HCT116 (cell line): ENCODE results near the gene BTBD6. TPM values are rescaled to one million over a fixed set of nuclear protein-coding genes. Genes with fewer than 3 reads are reported as not detected.
A peak's percentile ranks its signal among the peaks of the same experiment; 100 is the strongest.

ENCODE experiments used
- ATAC-seq: fragments of 200-7000 bp; cut with Tn5 transposase; 2 replicates; pipeline ENCODE4 v1.9.1; 2020; ENCODE audit warnings: mild to moderate bottlenecking, moderate library complexity
- BruUV-seq: library from RNA; stranded (reverse); fragments of 400-500 nt; replicated peaks from 2 replicates; lab custom pipeline; 2021; lab: Mats Ljungman, UMichigan
- CTCF ChIA-PET: fragments of 300-600 bp; sonication (Branson Sonifier 250); formaldehyde crosslinking; loops from one replicate; lab custom pipeline; 2021; ENCODE audit warnings: antibody characterized with exemption; lab: Charles Lee
- POLR2A ChIA-PET: fragments of 300-600, 350-600 bp; sonication (Branson Sonifier 250); formaldehyde crosslinking; loops from one replicate; lab custom pipeline; 2021; ENCODE audit warnings: antibody characterized with exemption; lab: Charles Lee
- RAD21 ChIA-PET, 2 experiments: fragments of 300-600 bp; sonication (Branson Sonifier 250); formaldehyde crosslinking; loops; one replicate each; lab custom pipeline; 2023; ENCODE audit warnings: low total read pairs in 2 of 2; ENCODE audit not compliant: uncharacterized antibody in 2 of 2, unreplicated experiment in 2 of 2, low non-redundant PET in 1 of 2; lab: Charles Lee
- DNase-seq: peaks from one replicate; pipeline ENCODE4 v3.0.0-alpha.2; 2010; ENCODE audit warnings: low read depth, low spot score
- H2AFZ ChIP-seq: fragments of 200-600 bp; shearing (Covaris generic), sonication (generic); 2 replicates; pipeline ENCODE4 v1.6.1; 2017; ENCODE audit warnings: low read depth, mixed run types, mixed read lengths, antibody characterized with exemption, low read length; ENCODE audit not compliant: poor library complexity, severe bottlenecking
- H3K27ac ChIP-seq: 2 replicates; pipeline ENCODE4 v1.5.1; 2012; ENCODE audit warnings: low read depth, low read length
- H3K27me3 ChIP-seq: fragments of 200-600 bp; sonication (generic); 2 replicates; pipeline ENCODE4 v1.6.1; 2016; ENCODE audit warnings: mixed run types, low read length, mixed read lengths; ENCODE audit not compliant: insufficient read depth
- H3K36me3 ChIP-seq, 2 experiments: fragments of 200-500 bp in 1 of 2; fragments of 200-600 bp in 1 of 2; sonication (Bioruptor generic) in 1 of 2; sonication (generic) in 1 of 2; 2 replicates each; pipeline versions ENCODE4 v1.5.1 to v1.6.1; 2014 to 2016; ENCODE audit warnings: low read length in 2 of 2, inconsistent platforms in 1 of 2, mixed read lengths in 1 of 2, mixed run types in 1 of 2; ENCODE audit not compliant: insufficient read depth in 2 of 2, control insufficient read depth in 1 of 2
- H3K4me1 ChIP-seq, 2 experiments: fragments of 200-600 bp in 1 of 2; sonication (generic) in 1 of 2; 2 replicates each; pipeline versions ENCODE4 v1.5.1 to v1.6.1; 2012 to 2017; ENCODE audit warnings: low read length in 2 of 2, inconsistent platforms in 1 of 2, mild to moderate bottlenecking in 1 of 2, mixed read lengths in 1 of 2, mixed run types in 1 of 2, moderate library complexity in 1 of 2; ENCODE audit not compliant: insufficient read depth in 2 of 2, control insufficient read depth in 1 of 2
- H3K4me2 ChIP-seq: fragments of 200-600 bp; sonication (generic); 2 replicates; pipeline ENCODE4 v1.6.1; 2017; ENCODE audit warnings: mixed run types, low read length, mixed read lengths
- H3K4me3 ChIP-seq, 2 experiments: fragments of 200-600 bp in 1 of 2; sonication (generic) in 1 of 2; replicated peaks in 1 of 2; 2 replicates each; pipeline ENCODE4 v1.5.1; 2011 to 2016; ENCODE audit warnings: low read length in 2 of 2, control low read depth in 1 of 2, low read depth in 1 of 2, mild to moderate bottlenecking in 1 of 2, mixed read lengths in 1 of 2, mixed run types in 1 of 2
- H3K79me2 ChIP-seq: fragments of 200-600 bp; sonication (generic); 2 replicates; pipeline ENCODE4 v1.6.1; 2017; ENCODE audit warnings: mild to moderate bottlenecking, mixed run types, low read length, moderate library complexity, mixed read lengths; ENCODE audit not compliant: insufficient read depth
- H3K9ac ChIP-seq: fragments of 200-600 bp; sonication (generic); 2 replicates; pipeline ENCODE4 v1.6.1; 2016; ENCODE audit warnings: low read length, mixed read lengths
- H3K9me2 ChIP-seq: fragments of 200-600 bp; sonication (generic), shearing (Covaris generic); 2 replicates; pipeline ENCODE4 v1.6.1; 2017; ENCODE audit warnings: mixed run types, mild to moderate bottlenecking, moderate library complexity; ENCODE audit not compliant: insufficient read depth
- H3K9me3 ChIP-seq, 2 experiments: fragments of 200-500 bp in 1 of 2; fragments of 200-600 bp in 1 of 2; sonication (Bioruptor generic) in 1 of 2; sonication (generic) in 1 of 2; 2 replicates each; pipeline ENCODE4 v1.6.1; 2014 to 2017; ENCODE audit warnings: low read length in 2 of 2, mixed read lengths in 2 of 2, inconsistent platforms in 1 of 2, low read depth in 1 of 2, mild to moderate bottlenecking in 1 of 2, mixed run types in 1 of 2, moderate library complexity in 1 of 2; ENCODE audit not compliant: control insufficient read depth in 1 of 2, insufficient read depth in 1 of 2
- H4K20me1 ChIP-seq: fragments of 200-600 bp; sonication (generic), shearing (Covaris generic); 2 replicates; pipeline ENCODE4 v1.6.1; 2017; ENCODE audit warnings: mixed run types, mild to moderate bottlenecking, moderate library complexity; ENCODE audit not compliant: insufficient read depth
- CTCF ChIP-seq, 3 experiments: fragments of 200-600 bp in 1 of 3; sonication (generic) in 1 of 3; IDR thresholded peaks in 2 of 3; conservative IDR thresholded peaks in 1 of 3; 2 replicates each; pipeline ENCODE4 v1.5.1; 2012 to 2017; ENCODE audit warnings: low read depth in 2 of 3, low read length in 2 of 3, antibody characterized with exemption in 1 of 3, borderline replicate concordance in 1 of 3, control low read depth in 1 of 3, mild to moderate bottlenecking in 1 of 3, mixed read lengths in 1 of 3, mixed run types in 1 of 3, moderate library complexity in 1 of 3; ENCODE audit not compliant: insufficient read depth in 1 of 3
- ELF1 ChIP-seq: IDR thresholded peaks from 2 replicates; pipeline ENCODE4 v1.6.1; 2012; ENCODE audit warnings: low read depth, borderline replicate concordance
- EZH2 ChIP-seq: fragments of 200-600 bp; sonication (generic); IDR thresholded peaks from 2 replicates; pipeline ENCODE4 v1.6.1; 2017; ENCODE audit warnings: antibody characterized with exemption, mixed run types
- EZH2phosphoT487 ChIP-seq: fragments of 200-600 bp; IDR thresholded peaks from 2 replicates; pipeline ENCODE4 v1.6.1; 2018; ENCODE audit warnings: antibody characterized with exemption, borderline replicate concordance
- JUND ChIP-seq: IDR thresholded peaks from 2 replicates; pipeline ENCODE4 v1.6.1; 2012
- RAD21 ChIP-seq: IDR thresholded peaks from 2 replicates; pipeline ENCODE4 v1.6.1; 2012; ENCODE audit warnings: low read depth, mild to moderate bottlenecking
- SIN3A ChIP-seq: IDR thresholded peaks from 2 replicates; pipeline ENCODE4 v1.6.1; 2012; ENCODE audit warnings: low read depth
- SP1 ChIP-seq: IDR thresholded peaks from 2 replicates; pipeline ENCODE4 v1.6.1; 2012; ENCODE audit warnings: low read depth
- YY1 ChIP-seq: IDR thresholded peaks from 2 replicates; pipeline ENCODE4 v1.6.1; 2011; ENCODE audit warnings: low read length, low read depth, moderate library complexity, mild to moderate bottlenecking; ENCODE audit not compliant: insufficient replicate concordance; ENCODE audit errors: extremely low read depth
- intact Hi-C: fragments of 100-400 bp; cut with micrococcal nuclease; formaldehyde crosslinking; loops from 2 replicates; pipeline ENCODE4 v1.10.0; 2022
- total RNA-seq: library from RNA; stranded (reverse); gene quantifications from one replicate; pipeline ENCODE4 v1.2.1, GENCODE V29; 2021; ENCODE audit not compliant: unreplicated experiment
- TF ChIP-seq, protein P1 (sequence below): IDR thresholded peaks from 2 replicates; pipeline ENCODE4 v1.6.1; 2011; ENCODE audit warnings: mild to moderate bottlenecking, low read length, moderate library complexity; ENCODE audit not compliant: insufficient replicate concordance; ENCODE audit errors: extremely low read depth

The BTBD6 gene
- total RNA-seq, 1 experiment from 2014 or later: 35.9 TPM

DNA sequence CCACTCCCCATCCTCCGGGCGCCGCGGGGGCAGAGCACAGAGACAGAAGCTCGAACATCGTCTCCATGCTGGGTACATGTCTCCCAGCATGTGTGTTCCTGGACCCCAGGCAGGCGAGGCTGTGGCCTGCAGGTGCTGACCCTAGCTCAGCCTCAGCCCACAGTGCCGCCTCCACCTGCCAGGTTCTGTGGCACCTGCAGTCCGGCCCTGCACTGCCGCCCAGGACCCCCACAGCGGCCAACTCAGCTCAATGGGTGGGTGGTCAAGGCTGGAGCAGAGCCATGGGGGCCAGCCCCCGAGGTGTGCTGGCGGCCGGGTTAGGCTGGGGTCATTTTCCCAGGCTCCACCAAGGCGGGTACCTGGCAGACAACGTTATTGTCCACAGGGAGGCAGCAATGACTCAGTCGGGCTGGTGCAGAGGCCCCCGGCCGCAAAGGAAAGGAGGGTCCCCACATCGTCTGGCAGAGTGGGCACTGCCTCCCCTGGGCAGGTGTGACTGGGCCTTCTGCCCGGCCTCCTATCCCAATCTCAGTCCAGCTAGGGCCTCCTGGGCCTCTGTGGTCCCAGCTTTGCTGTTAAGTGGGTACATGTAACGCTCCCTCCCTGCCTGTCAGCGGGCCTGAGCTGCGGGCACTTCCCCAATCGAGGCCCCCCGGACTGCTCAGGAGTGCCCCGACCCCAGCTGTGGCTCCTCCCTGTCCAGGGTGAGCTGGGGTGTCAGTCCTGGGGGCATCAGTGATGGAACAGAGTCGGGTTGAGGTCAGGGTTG, 47.0 kb upstream of the BTBD6 start:
- peak overlapping the region; percentile 8; the same call in 1 of the 2 replicates for H3K27ac ChIP-seq
- H4K20me1 ChIP-seq: no peaks in the 10 kb centered on the region
- no peak overlapping the region for H2AFZ ChIP-seq
- peaks cover 22 to 34% of the 10 kb centered on the region in 2 experiments; a peak in 3 of 4 replicates for H3K4me1 ChIP-seq
- CTCF ChIA-PET: interaction anchor here (0.8 to 1.0 kb wide), 2 partner anchors 133 to 151 kb away, joined by 3 to 4 read pairs; no protein-coding TSS in a partner anchor
- no peaks in the 10 kb centered on the region for H3K36me3 ChIP-seq
- POLR2A ChIA-PET: no interaction called here
- no peak overlapping the region for H3K9ac ChIP-seq
- H3K9me2 ChIP-seq: no peaks in the 10 kb centered on the region
- intact Hi-C loops: no loop called here
- ATAC-seq (no peak), DNase-seq (no peak)
- no peaks in the 10 kb centered on the region for H3K27me3 ChIP-seq
- H3K9me3 ChIP-seq: no peaks in the 10 kb centered on the region
- BruUV-seq: no TSS peak
- no peak overlapping the region for H3K4me2 ChIP-seq
- H3K4me3 ChIP-seq: no peak overlapping the region
- RAD21 ChIA-PET: no interaction called here
- H3K79me2 ChIP-seq: no peaks in the 10 kb centered on the region
- TF ChIP-seq ELF1: no peak
- TF ChIP-seq CTCF (IDR thresholded peaks at IDR 0.05 in 2 of 3, conservative IDR thresholded peaks at IDR 0.05 in 1 of 3; ENCODE audit: borderline replicate concordance in 1 of 3, insufficient read depth in 1 of 3, low read depth in 2 of 3, low read length in 2 of 3): peak in 2 of 3 experiments; percentile 13; a peak in 1 of 6 replicates
- no peak for TF ChIP-seq EZH2

DNA sequence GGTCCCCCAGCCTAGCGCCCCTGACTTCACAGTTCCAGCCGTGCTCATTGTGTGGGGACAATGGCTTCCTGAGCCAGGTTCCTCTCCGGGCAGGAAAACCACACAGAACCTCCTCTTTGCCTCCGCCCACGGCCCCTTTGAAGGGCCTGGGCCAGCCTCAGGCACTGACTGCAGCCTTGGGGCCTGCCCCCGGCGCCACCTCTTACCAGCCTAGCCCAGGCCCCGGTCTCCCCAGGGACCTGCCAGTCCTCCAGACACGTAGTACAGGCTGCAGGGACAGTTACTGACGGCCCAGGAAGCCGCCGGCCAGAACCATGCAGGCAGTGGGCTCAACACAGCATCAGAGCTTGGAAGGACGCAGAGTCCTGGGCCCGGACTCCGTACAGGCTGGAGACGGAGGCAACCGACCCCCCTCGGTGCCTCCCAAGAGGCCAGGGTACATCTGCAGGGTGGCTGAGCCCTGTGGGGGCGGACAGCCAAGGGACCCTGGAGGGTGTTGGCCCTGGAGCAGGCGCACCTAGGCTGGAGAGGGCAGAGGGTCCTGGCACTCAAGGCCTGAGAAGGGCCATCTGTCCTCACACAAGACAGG, 46.3 kb upstream of the BTBD6 start:
- Histone ChIP-seq H4K20me1 (no peaks in the 10 kb centered on the region), H3K4me3 (no peak overlapping the region), H3K4me2 (no peak overlapping the region), H3K79me2 (no peaks in the 10 kb centered on the region), H3K27me3 (no peaks in the 10 kb centered on the region), H3K4me1 (peaks cover 23 to 37% of the 10 kb centered on the region in 2 experiments; a peak in 3 of 4 replicates), H2AFZ (no peak overlapping the region), H3K9me3 (no peaks in the 10 kb centered on the region), H3K27ac (peak overlapping the region; percentile 8; the same call in 1 of the 2 replicates), H3K9ac (no peak overlapping the region), H3K36me3 (no peaks in the 10 kb centered on the region), H3K9me2 (no peaks in the 10 kb centered on the region)
- no TSS peak for BruUV-seq
- ChIA-PET RAD21 (no interaction called here), POLR2A (no interaction called here), CTCF (interaction anchor here (0.8 to 1.0 kb wide), 2 partner anchors 132 to 150 kb away, joined by 3 to 4 read pairs; no protein-coding TSS in a partner anchor)
- DNase-seq (no peak), ATAC-seq (no peak)
- intact Hi-C loops: no loop called here
- TF ChIP-seq YY1 (no peak), JUND (no peak), EZH2phosphoT487 (no peak), SIN3A (no peak), RAD21 (no peak), CTCF (IDR thresholded peaks at IDR 0.05 in 2 of 3, conservative IDR thresholded peaks at IDR 0.05 in 1 of 3; ENCODE audit: borderline replicate concordance in 1 of 3, insufficient read depth in 1 of 3, low read depth in 2 of 3, low read length in 2 of 3) (no peak), SP1 (no peak)
- TF ChIP-seq, protein P1, sequence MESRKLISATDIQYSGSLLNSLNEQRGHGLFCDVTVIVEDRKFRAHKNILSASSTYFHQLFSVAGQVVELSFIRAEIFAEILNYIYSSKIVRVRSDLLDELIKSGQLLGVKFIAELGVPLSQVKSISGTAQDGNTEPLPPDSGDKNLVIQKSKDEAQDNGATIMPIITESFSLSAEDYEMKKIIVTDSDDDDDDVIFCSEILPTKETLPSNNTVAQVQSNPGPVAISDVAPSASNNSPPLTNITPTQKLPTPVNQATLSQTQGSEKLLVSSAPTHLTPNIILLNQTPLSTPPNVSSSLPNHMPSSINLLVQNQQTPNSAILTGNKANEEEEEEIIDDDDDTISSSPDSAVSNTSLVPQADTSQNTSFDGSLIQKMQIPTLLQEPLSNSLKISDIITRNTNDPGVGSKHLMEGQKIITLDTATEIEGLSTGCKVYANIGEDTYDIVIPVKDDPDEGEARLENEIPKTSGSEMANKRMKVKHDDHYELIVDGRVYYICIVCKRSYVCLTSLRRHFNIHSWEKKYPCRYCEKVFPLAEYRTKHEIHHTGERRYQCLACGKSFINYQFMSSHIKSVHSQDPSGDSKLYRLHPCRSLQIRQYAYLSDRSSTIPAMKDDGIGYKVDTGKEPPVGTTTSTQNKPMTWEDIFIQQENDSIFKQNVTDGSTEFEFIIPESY: no peak
